ENCODE results near the gene SLC6A8.

DNA sequence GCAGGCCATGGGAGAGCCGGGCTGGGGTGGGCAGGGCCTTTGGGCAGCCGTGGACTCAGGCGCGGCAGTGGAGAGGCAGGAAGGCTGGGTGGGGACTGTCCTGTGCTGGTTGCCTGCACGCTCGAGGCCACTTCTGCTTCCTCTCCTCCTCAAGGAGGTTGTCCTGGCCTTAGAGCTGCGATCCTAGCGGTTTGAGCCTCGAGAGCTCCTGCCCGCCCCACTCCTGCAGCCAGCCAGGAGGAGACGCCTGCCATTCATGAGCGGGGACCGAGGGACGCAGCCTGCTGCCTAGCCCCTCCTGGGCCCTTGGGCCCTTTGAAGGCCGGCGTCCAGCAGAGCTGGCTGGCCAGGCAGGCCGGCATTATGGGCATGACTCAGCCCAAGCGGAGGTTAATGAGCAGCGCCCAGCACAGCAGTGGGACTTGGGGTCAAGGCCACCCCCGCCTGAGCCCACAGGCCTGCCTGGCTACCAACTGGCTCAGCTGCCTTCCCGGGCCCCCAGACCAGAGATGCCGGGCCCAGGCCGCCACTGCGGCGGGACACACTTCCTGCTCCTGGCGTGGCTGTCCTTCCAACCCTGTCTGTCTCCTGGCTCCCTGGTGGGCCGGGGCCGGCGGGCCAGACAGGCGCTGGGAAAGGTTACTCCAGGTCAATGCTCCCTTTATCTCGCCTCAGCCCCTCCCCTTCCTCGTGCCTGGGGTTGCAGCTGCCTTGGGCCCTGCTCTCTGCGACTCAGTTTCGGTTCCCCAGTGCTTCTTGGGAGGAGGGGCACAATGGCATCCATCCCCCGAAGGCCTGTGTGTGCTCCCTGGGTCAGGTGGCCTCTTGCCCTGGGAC is 38.8 kb downstream of the SLC6A8 start:
- TF ChIP-seq GATA2 (IDR thresholded peaks at IDR 0.05; ENCODE audit: low read depth, low read length), result no peak
- TF ChIP-seq GATA3 (IDR thresholded peaks at IDR 0.05; ENCODE audit: low read depth, low read length), result no peak

All from SH-SY5Y (cell line).